Adipocyte (in vitro differentiated cells): Measurements from ENCODE around the gene FCGR3B.
A peak's percentile ranks its signal among the peaks of the same experiment; 100 is the strongest.
"Not testable (repeated sequence)": the region's sequence is repeated elsewhere in the genome, so short reads cannot be mapped to it uniquely, and the experiment has no call there.

Source experiments
- DNase-seq: peaks from one replicate; pipeline ENCODE4 v3.0.0-alpha.2; 2015; ENCODE audit warnings: low read depth
- H3K27me3 ChIP-seq: replicated peaks from 2 replicates; pipeline ENCODE4 v1.7.0; 2013; ENCODE audit warnings: mild to moderate bottlenecking, low read length, moderate library complexity; ENCODE audit not compliant: control insufficient read depth, insufficient read depth
- H3K36me3 ChIP-seq: 2 replicates; pipeline ENCODE4 v1.7.0; 2013; ENCODE audit warnings: low read length, mild to moderate bottlenecking, moderate library complexity; ENCODE audit not compliant: control insufficient read depth, insufficient read depth, severe bottlenecking
- H3K4me1 ChIP-seq: 2 replicates; pipeline ENCODE4 v1.7.0; 2013; ENCODE audit warnings: mild to moderate bottlenecking, low read length, moderate library complexity; ENCODE audit not compliant: control insufficient read depth, insufficient read depth
- H3K4me3 ChIP-seq: 2 replicates; pipeline ENCODE4 v1.7.0; 2013; ENCODE audit warnings: mild to moderate bottlenecking, low read length, moderate library complexity
- H3K9ac ChIP-seq: 2 replicates; pipeline ENCODE4 v1.7.0; 2013; ENCODE audit warnings: mild to moderate bottlenecking, low read length, moderate library complexity
- H3K9me3 ChIP-seq: 2 replicates; pipeline ENCODE4 v1.7.0; 2013; ENCODE audit warnings: mild to moderate bottlenecking, low read length, moderate library complexity; ENCODE audit not compliant: control insufficient read depth

The FCGR3B gene

GRCh38 chr1:161661660-161662311 lies 30.8 kb upstream of the FCGR3B start:
- not testable (repeated sequence) for H3K36me3 ChIP-seq, H3K9me3 ChIP-seq, H3K9ac ChIP-seq, H3K27me3 ChIP-seq, H3K4me1 ChIP-seq, H3K4me3 ChIP-seq, DNase-seq

GRCh38 chr1:161658524-161658923 lies 27.5 kb upstream of the FCGR3B start:
- not testable (repeated sequence) for H3K9me3 ChIP-seq, H3K4me1 ChIP-seq, H3K9ac ChIP-seq

DNA sequence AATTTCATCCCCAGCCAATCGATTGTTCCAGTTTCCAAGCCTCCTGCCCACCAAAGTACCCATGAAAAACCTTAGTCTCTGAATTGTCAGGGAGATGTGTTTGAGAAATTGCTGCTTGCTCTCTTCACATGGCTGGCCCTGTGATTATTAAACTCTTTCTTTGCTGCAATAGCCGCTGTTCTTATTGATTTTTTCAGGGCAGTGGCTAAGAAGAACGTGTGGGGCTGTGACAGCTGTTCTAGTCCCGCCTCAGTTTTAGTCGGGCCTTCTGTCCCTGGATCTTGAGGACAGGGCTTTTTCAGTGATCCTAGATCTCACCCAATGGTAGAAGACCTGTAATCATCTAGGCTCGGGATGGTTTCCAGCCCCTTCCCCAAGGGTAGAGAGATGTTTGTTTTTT lies 23.0 kb upstream of the FCGR3B start:
- not testable (repeated sequence) for H3K36me3 ChIP-seq, H3K4me3 ChIP-seq, H3K9ac ChIP-seq, H3K4me1 ChIP-seq, DNase-seq, H3K27me3 ChIP-seq, H3K9me3 ChIP-seq

More at GRCh38 chr1:161658524-161658923, 27.5 kb upstream of the FCGR3B start:
- not testable (repeated sequence) for H3K27me3 ChIP-seq, DNase-seq, H3K36me3 ChIP-seq, H3K4me3 ChIP-seq

GRCh38 chr1:161653541-161653940 lies 22.6 kb upstream of the FCGR3B start:
- H3K27me3 ChIP-seq, H3K9me3 ChIP-seq, H3K36me3 ChIP-seq, H3K4me3 ChIP-seq, H3K9ac ChIP-seq, H3K4me1 ChIP-seq, DNase-seq: not testable (repeated sequence)

- H3K36me3 ChIP-seq, H3K4me1 ChIP-seq, H3K27me3 ChIP-seq, H3K9me3 ChIP-seq, H3K4me3 ChIP-seq, H3K9ac ChIP-seq: not testable (repeated sequence)
- DNase-seq: peak; percentile 58
These were observed 16.8 kb upstream of the FCGR3B start for GRCh38 chr1:161647507-161648360.

DNA sequence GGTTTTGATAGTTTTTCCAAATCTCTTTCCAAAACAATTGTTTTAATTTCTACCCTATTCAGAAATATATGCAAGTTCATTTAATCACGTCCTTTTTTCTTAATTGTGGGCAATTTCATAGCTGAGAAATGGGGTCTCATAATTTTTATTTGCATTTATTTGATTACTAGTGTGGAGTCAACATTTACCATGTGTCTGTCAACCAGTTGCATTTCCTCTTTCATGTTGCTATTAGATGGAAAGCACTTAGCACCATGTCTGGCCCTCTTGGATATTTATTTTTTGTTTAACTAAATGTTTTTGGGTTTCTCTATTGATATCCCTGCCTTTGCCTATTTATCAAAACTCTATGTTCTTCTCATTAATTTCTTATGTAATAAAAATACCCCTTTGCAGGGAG lies 13.9 kb upstream of the FCGR3B start:
- not testable (repeated sequence) for H3K27me3 ChIP-seq, DNase-seq, H3K9ac ChIP-seq, H3K9me3 ChIP-seq, H3K4me3 ChIP-seq, H3K36me3 ChIP-seq, H3K4me1 ChIP-seq

DNA sequence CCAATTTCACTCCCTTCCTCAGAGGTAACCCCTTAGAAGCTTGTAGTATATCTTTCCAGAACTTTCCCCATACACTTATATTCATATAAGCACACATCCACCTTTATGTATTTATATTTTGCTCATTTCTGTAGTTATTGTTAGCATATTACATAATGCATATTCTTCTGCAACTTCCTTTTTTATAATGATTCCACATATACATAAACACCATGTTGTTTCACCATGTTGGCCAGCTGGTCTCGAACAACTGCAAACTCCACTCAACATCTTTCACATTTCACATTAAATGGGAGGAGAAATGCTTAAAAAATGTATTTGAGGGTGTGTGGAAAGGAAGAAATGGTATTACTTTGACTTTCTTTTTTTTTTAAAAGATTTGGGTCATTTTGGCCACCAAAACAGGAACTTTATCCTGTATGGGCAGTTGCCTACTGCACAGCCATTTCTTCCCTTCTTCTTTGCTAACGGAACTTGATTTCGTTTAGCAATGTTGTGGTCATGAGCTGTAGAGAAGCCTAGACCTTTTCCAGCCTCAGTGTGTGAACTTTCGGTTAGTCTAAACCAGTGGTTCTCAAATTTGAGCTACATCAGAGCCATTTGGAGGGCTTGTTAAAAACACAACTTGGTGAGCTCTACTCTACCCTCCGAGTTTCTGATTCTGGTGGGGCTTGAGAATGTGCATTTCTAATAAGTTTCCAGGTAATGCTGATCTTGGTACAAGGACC lies 12.7 kb upstream of the FCGR3B start:
- H3K4me1 ChIP-seq, H3K9ac ChIP-seq, H3K36me3 ChIP-seq, H3K4me3 ChIP-seq, DNase-seq, H3K27me3 ChIP-seq, H3K9me3 ChIP-seq: not testable (repeated sequence)

DNA sequence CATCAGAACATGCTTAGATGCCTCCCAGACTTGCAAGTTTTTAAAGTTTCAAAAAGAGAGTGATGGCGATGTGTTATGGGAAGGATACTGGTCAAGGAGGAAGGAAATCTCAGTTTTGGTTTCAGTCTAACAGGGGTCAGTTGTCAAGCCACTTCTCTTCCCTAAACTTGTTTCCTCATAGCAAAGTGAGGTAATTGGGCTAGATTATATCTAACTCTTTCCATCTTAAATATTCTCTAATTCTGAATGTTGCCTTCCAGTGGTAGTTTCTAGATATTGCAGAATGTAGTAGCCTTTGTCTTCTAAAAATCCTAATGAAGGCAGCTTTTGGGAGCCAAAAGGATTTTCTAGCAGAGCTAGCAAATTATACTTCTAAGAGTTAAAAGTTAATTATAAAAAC lies 11.7 kb upstream of the FCGR3B start:
- not testable (repeated sequence) for H3K9me3 ChIP-seq, H3K4me3 ChIP-seq, H3K27me3 ChIP-seq, H3K9ac ChIP-seq, H3K4me1 ChIP-seq, H3K36me3 ChIP-seq
- peak; percentile 21 for DNase-seq

GRCh38 chr1:161639203-161639602 lies 8.2 kb upstream of the FCGR3B start:
- H3K4me3 ChIP-seq, H3K36me3 ChIP-seq, H3K9ac ChIP-seq, H3K27me3 ChIP-seq, H3K9me3 ChIP-seq, DNase-seq, H3K4me1 ChIP-seq: not testable (repeated sequence)

GRCh38 chr1:161638251-161638993 lies 7.4 kb upstream of the FCGR3B start:
- H3K36me3 ChIP-seq, H3K27me3 ChIP-seq, H3K9me3 ChIP-seq, H3K4me3 ChIP-seq, DNase-seq, H3K9ac ChIP-seq, H3K4me1 ChIP-seq: not testable (repeated sequence)

GRCh38 chr1:161636976-161637375 lies 6.0 kb upstream of the FCGR3B start:
- not testable (repeated sequence) for H3K36me3 ChIP-seq, H3K4me3 ChIP-seq, H3K27me3 ChIP-seq, H3K4me1 ChIP-seq, H3K9me3 ChIP-seq, DNase-seq, H3K9ac ChIP-seq
